ENCODE data around the gene B4GALT4.
"Not testable (repeated sequence)": the region's sequence is repeated elsewhere in the genome, so short reads cannot be mapped to it uniquely, and the experiment has no call there.

- not testable (repeated sequence) for TF ChIP-seq CTCF (IDR thresholded peaks at IDR 0.05 in 4 of 5, conservative IDR thresholded peaks at IDR 0.05 in 1 of 5); POLR2A (IDR thresholded peaks at IDR 0.05)
Observed at GRCh38 chr3:119270212-119270611, 29.5 kb upstream of the B4GALT4 start.
